Measurements from ENCODE around the gene RP9. TPM values are rescaled to one million over a fixed set of nuclear protein-coding genes. Genes with fewer than 3 reads are reported as not detected.

RP9 gene
- total and polyA plus RNA-seq, 2 of the 13 experiments (the other 11 are each of a cell fraction or from before 2014, with no cell fraction given) = 14.2 to 18.6 TPM

GRCh38 chr7:33109005-33109757, at the start of gene RP9 (continued):
- no peak for TF ChIP-seq SNAPC4 (CRISPR knock-in tag; IDR thresholded peaks at IDR 0.05)
- TF ChIP-seq RNF219 (CRISPR knock-in tag; IDR thresholded peaks at IDR 0.05) = no peak
- no peak; the same call in 1 of the 2 replicates for TF ChIP-seq IRF9 (CRISPR knock-in tag; IDR thresholded peaks at IDR 0.05; ENCODE audit: borderline replicate concordance)
- TF ChIP-seq ZNF350 (CRISPR knock-in tag; IDR thresholded peaks at IDR 0.05; ENCODE audit: borderline replicate concordance, low read depth) = peak; percentile 23; the same call in 1 of the 2 replicates
- no peak for TF ChIP-seq CC2D1A (CRISPR knock-in tag; IDR thresholded peaks at IDR 0.05)
- TF ChIP-seq ATF3 (CRISPR knock-in tag; IDR thresholded peaks at IDR 0.05) = no peak
- TF ChIP-seq YEATS4 (CRISPR knock-in tag; IDR thresholded peaks at IDR 0.05; ENCODE audit: borderline replicate concordance) = peak; percentile 40
- TF ChIP-seq ATAD3A (CRISPR knock-in tag; IDR thresholded peaks at IDR 0.05) = no peak; the same call in 1 of the 2 replicates
- TF ChIP-seq IRF1 (CRISPR knock-in tag; IDR thresholded peaks at IDR 0.05; ENCODE audit: low read depth) = no peak
- TF ChIP-seq TAF15 (IDR thresholded peaks at IDR 0.05; ENCODE audit: low read depth, low read length, poor library complexity, severe bottlenecking) = no peak
- no peak; the same call in 1 of the 2 replicates for TF ChIP-seq BCL3 (CRISPR knock-in tag; IDR thresholded peaks at IDR 0.05)
- no peak for TF ChIP-seq NR2F6 (IDR thresholded peaks at IDR 0.05)
- peak; percentile 33 for TF ChIP-seq NR2F6 (CRISPR knock-in tag; IDR thresholded peaks at IDR 0.05)
- no peak for TF ChIP-seq HNF1B (CRISPR knock-in tag; IDR thresholded peaks at IDR 0.05)
- no peak for TF ChIP-seq JDP2 (CRISPR knock-in tag; IDR thresholded peaks at IDR 0.05; ENCODE audit: borderline replicate concordance)
- TF ChIP-seq ZNF296 (CRISPR knock-in tag; conservative IDR thresholded peaks at IDR 0.05) = no peak
